DND-41 (cell line): Measurements from ENCODE around the gene PIH1D1.
A peak's percentile ranks its signal among the peaks of the same experiment; 100 is the strongest.

Source experiments
- ATAC-seq: fragments of 200-7000 bp; cut with Tn5 transposase; 3 replicates; pipeline ENCODE4 v1.9.1; 2021; ENCODE audit warnings: low read depth; ENCODE audit not compliant: insufficient read depth
- DNase-seq: peaks from one replicate; pipeline ENCODE4 v3.0.0-alpha.2; 2020
- H2AFZ ChIP-seq: 2 replicates; pipeline ENCODE4 v1.6.0; 2012; ENCODE audit warnings: low read depth, low read length
- H3K27ac ChIP-seq: 2 replicates; pipeline ENCODE4 v1.5.1; 2012; ENCODE audit warnings: low read length, inconsistent platforms
- H3K27me3 ChIP-seq: fragments of 200-600 bp; sonication (generic); 2 replicates; pipeline ENCODE4 v1.6.0; 2012; ENCODE audit warnings: low read length, mild to moderate bottlenecking, inconsistent platforms; ENCODE audit not compliant: insufficient read depth, poor library complexity
- H3K36me3 ChIP-seq: 2 replicates; pipeline ENCODE4 v1.5.1; 2012; ENCODE audit warnings: low read length, inconsistent platforms; ENCODE audit not compliant: insufficient read depth
- H3K4me1 ChIP-seq: 2 replicates; pipeline ENCODE4 v1.5.1; 2012; ENCODE audit warnings: mild to moderate bottlenecking, low read length; ENCODE audit not compliant: insufficient read depth
- H3K4me2 ChIP-seq: 2 replicates; pipeline ENCODE4 v1.6.0; 2012; ENCODE audit warnings: mild to moderate bottlenecking, moderate library complexity, low read length, inconsistent platforms; ENCODE audit not compliant: insufficient read depth
- H3K4me3 ChIP-seq, 2 experiments: fragments of 200-600 bp in 1 of 2; shearing (Covaris generic) in 1 of 2; 2 replicates each; pipeline ENCODE4 v1.5.1; 2012 to 2016; ENCODE audit warnings: inconsistent platforms in 2 of 2, low read length in 2 of 2, mild to moderate bottlenecking in 2 of 2, low read depth in 1 of 2, moderate library complexity in 1 of 2
- H3K79me2 ChIP-seq: 2 replicates; pipeline ENCODE4 v1.6.0; 2012; ENCODE audit warnings: low read length, inconsistent platforms; ENCODE audit not compliant: insufficient read depth
- H3K9ac ChIP-seq: 2 replicates; pipeline ENCODE4 v1.6.0; 2012; ENCODE audit warnings: low read depth, mild to moderate bottlenecking, inconsistent platforms, low read length, moderate library complexity
- H3K9me3 ChIP-seq: 2 replicates; pipeline ENCODE4 v1.5.1; 2012; ENCODE audit warnings: low read length, moderate library complexity, mild to moderate bottlenecking, inconsistent platforms; ENCODE audit not compliant: insufficient read depth, severe bottlenecking
- H4K20me1 ChIP-seq: 2 replicates; pipeline ENCODE4 v1.6.0; 2012; ENCODE audit warnings: low read length; ENCODE audit not compliant: insufficient read depth
- EZH2 ChIP-seq: IDR thresholded peaks from 3 replicates; pipeline ENCODE4 v1.6.1; 2012; ENCODE audit warnings: borderline replicate concordance, low read depth, mild to moderate bottlenecking, moderate library complexity, low read length, inconsistent platforms; ENCODE audit not compliant: severe bottlenecking
- TF ChIP-seq, protein P1 (sequence below): IDR thresholded peaks from 2 replicates; pipeline ENCODE4 v1.5.1; 2012; ENCODE audit warnings: borderline replicate concordance, low read length, moderate library complexity, mild to moderate bottlenecking; ENCODE audit not compliant: poor library complexity, severe bottlenecking; ENCODE audit errors: extremely low read depth

The PIH1D1 gene

DNA sequence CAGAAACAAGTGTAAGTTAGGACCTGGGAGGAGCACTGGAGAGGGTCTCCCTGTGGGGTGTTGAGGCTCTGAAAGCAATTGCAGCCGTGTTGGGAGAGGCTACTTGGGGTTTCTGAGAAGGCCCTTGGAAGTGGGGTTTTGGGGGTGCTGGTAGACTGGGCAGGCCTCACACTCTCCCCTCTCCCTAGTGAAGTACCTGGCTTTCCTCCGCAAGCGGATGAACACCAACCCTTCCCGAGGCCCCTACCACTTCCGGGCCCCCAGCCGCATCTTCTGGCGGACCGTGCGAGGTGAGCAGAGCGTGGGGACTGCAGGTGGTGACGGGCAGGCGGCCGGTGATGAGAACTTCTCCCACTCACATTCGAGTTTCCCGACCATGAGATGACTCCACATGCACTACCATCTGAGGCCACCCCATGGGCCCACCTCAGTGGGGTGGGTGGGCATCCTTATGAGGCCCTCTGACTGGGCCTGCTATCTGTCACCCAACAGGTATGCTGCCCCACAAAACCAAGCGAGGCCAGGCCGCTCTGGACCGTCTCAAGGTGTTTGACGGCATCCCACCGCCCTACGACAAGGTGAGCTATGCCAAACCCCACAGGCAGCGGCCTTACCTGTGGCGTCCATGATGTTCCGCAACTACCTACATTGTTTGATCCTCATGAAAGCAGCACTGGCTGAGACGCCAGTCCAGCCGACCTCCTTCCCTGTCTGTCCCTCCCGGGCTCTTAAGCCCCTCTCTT, 38.8 kb upstream of the PIH1D1 start:
- H3K36me3 ChIP-seq = peaks cover 56% of the 10 kb centered on the region
- H3K27me3 ChIP-seq = no peaks in the 10 kb centered on the region
- H3K79me2 ChIP-seq = peaks cover 53% of the 10 kb centered on the region
- peak overlapping the region; percentile 96 for H3K27ac ChIP-seq
- peaks cover 41% of the 10 kb centered on the region for H4K20me1 ChIP-seq
- peak overlapping the region; percentile 75; the same call in 1 of the 2 replicates for H3K4me2 ChIP-seq
- H3K9ac ChIP-seq = peak overlapping the region; percentile 87; the same call in 1 of the 2 replicates
- H2AFZ ChIP-seq = no peak overlapping the region
- DNase-seq = no peak
- peaks cover 45% of the 10 kb centered on the region for H3K4me1 ChIP-seq
- TF ChIP-seq, protein P1, sequence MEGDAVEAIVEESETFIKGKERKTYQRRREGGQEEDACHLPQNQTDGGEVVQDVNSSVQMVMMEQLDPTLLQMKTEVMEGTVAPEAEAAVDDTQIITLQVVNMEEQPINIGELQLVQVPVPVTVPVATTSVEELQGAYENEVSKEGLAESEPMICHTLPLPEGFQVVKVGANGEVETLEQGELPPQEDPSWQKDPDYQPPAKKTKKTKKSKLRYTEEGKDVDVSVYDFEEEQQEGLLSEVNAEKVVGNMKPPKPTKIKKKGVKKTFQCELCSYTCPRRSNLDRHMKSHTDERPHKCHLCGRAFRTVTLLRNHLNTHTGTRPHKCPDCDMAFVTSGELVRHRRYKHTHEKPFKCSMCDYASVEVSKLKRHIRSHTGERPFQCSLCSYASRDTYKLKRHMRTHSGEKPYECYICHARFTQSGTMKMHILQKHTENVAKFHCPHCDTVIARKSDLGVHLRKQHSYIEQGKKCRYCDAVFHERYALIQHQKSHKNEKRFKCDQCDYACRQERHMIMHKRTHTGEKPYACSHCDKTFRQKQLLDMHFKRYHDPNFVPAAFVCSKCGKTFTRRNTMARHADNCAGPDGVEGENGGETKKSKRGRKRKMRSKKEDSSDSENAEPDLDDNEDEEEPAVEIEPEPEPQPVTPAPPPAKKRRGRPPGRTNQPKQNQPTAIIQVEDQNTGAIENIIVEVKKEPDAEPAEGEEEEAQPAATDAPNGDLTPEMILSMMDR = no peak
- no peak for TF ChIP-seq EZH2
- H3K9me3 ChIP-seq = no peaks in the 10 kb centered on the region
- no peak for ATAC-seq
- peak overlapping the region in 1 of 2 experiments; percentile 67; a peak in 2 of 4 replicates for H3K4me3 ChIP-seq

GRCh38 chr19:49489601-49490167, 38.1 kb upstream of the PIH1D1 start:
- Histone ChIP-seq H3K36me3 (peaks cover 56% of the 10 kb centered on the region), H3K9ac (peak overlapping the region; percentile 87)

GRCh38 chr19:49488863-49489537, 37.4 kb upstream of the PIH1D1 start:
- DNase-seq (no peak), ATAC-seq (no peak)
- no peak overlapping the region for H2AFZ ChIP-seq
- no peaks in the 10 kb centered on the region for H3K9me3 ChIP-seq
- peaks cover 41% of the 10 kb centered on the region for H4K20me1 ChIP-seq
- peak overlapping the region; percentile 67 to 88; a peak in 3 of 4 replicates for H3K4me3 ChIP-seq
- peak overlapping the region; percentile 96 for H3K27ac ChIP-seq
- peak overlapping the region; percentile 75 for H3K4me2 ChIP-seq
- peak overlapping the region; percentile 87 for H3K9ac ChIP-seq
- no peaks in the 10 kb centered on the region for H3K27me3 ChIP-seq
- H3K4me1 ChIP-seq = peaks cover 37% of the 10 kb centered on the region
- H3K79me2 ChIP-seq = peaks cover 44% of the 10 kb centered on the region
- no peak for TF ChIP-seq EZH2
- TF ChIP-seq, protein P1 = no peak
- H3K36me3 ChIP-seq = peaks cover 56% of the 10 kb centered on the region

More at GRCh38 chr19:49489601-49490167, 38.1 kb upstream of the PIH1D1 start:
- TF ChIP-seq, protein P1 = no peak
- TF ChIP-seq EZH2 = no peak
- peak overlapping the region; percentile 96 for H3K27ac ChIP-seq
- ATAC-seq (no peak), DNase-seq (no peak)
- H3K4me3 ChIP-seq = peak overlapping the region; percentile 67 to 88; a peak in 3 of 4 replicates
- peak overlapping the region; percentile 75 for H3K4me2 ChIP-seq
- peaks cover 48% of the 10 kb centered on the region for H3K79me2 ChIP-seq
- H4K20me1 ChIP-seq = peaks cover 41% of the 10 kb centered on the region
- no peak overlapping the region for H2AFZ ChIP-seq
- peaks cover 38% of the 10 kb centered on the region for H3K4me1 ChIP-seq
- no peaks in the 10 kb centered on the region for H3K9me3 ChIP-seq
- no peaks in the 10 kb centered on the region for H3K27me3 ChIP-seq
